GM21529 (cell line): Measurements from ENCODE around the gene CISH.

Experiments used
- ATAC-seq: cut with Tn5 transposase; IDR thresholded peaks from one replicate; pipeline ENCODE4 v1.9.1; 2021; ENCODE audit not compliant: unreplicated experiment

The CISH gene

DNA sequence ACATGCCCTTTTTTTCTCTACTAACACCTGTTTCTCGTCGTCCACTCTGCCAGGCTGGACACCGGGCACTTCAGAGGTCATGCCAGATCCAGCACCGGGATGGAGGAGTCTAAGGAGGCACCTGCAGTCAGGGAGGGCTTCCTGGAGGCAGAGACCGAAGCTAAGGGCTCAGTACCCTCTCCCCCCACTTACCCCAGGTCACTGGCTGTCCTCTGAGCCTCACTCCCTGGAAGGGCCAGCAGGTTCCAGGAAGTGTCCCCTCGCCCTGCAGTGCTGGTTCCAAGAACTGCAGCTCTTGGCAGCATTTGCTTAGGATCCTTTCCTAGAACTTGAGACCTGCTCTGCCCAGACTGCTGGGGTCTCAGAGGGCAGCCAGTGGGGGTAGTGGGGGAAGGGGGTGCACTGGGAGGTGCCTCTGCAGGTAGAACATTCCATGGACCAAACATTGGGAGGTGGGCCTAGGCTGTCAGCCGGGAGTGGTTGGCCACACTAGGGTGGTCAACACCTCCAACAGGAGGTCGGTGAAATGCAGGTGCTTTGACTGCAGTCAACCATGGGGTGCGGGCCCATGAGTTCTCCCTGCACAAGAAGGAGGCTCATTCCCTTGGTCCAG is 11.3 kb downstream of the CISH start:
- no peak for ATAC-seq

DNA sequence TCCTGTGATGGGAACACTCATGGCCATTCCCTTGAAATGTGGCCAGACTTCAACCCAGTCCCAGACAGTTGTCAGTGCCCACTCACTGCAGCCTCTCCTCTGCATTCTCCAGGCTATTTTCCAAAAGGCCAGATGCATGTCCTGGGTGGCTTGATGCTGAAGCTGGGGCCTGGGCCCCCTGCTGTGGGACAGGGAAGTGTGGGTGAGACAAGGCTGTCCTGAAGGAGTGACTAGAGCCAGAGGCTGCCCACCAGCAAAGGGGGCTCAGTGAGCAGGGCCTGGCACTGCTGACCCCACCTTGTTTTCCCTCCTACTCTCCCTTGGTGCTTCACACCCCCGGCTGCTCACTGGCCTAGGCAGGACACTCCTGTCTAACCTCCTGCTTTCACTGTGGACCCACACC is 11.9 kb downstream of the CISH start:
- ATAC-seq, result no peak

DNA sequence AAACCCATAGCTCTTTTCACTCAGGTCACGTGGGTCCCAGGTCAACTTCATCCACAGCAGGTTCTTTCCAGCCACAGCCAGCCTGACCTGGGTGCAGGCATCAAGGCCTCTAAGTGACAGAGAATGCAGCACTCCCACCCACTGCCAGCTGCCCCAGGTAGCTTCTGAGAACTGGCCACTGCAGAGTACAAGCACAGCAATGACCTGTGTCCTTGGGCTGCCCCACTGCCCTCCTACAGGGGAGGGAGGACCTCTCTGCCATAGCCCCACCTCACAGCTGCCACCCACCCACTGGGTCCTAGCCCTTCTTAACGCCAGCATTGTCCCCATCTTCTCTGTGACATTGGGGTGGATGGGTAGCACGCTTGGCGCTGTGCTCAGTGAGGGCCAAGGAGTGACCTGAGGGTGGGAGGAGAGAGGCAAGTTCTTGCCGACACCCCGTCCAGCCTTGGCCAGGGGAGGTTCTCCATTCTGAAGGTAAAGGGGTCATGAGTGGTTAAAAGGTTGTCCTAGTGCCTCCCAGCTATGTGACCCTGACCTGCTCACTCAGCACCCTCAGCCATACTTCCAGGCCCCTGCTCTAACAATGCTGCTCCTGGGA is 12.4 kb downstream of the CISH start:
- no peak for ATAC-seq

DNA sequence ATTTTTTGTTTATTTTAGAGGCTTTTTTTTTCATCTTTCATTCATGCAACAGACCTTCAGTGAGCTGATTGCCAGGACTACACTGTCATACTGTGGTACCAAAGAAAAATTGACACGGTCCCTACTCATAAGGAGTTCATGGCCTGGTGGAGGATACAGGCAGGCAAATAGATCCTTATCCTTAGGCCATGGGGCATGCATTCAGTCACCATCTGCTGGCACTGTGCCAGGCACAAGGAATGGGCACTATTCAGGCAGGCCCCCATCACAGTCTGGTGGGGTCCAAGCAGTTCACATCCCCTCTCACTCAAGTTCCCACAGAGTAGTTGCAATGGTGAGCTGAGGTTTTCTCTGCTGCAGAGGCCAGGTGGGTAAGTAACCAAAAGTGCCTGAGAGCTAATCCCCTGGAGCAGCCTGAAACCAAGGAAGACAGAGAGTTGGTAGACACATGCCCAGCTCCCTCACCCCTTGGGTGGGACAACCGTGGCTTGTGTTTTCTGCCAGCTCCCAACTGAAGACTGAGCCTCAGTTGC is 17.3 kb downstream of the CISH start:
- no peak for ATAC-seq

DNA sequence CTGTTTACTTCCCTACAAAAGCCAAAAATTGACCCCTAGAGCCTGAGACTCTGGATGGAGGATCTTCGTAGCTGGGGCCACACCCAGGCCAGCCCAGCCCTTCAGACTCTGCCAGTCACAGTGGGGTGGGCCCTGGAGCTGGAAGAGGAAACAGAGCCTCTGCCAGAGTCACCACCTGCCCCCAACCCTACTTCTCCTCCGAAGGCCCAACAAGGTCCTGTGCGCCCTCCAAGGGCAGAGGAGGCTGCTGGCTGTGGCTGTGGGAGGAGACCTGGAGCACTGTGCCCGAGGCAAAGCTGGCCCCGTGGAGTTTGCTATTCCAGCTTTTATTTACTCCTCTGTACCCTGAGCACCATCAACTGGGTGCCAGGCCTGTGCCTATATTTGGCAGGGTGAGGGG is 19.0 kb downstream of the CISH start:
- ATAC-seq, result no peak

DNA sequence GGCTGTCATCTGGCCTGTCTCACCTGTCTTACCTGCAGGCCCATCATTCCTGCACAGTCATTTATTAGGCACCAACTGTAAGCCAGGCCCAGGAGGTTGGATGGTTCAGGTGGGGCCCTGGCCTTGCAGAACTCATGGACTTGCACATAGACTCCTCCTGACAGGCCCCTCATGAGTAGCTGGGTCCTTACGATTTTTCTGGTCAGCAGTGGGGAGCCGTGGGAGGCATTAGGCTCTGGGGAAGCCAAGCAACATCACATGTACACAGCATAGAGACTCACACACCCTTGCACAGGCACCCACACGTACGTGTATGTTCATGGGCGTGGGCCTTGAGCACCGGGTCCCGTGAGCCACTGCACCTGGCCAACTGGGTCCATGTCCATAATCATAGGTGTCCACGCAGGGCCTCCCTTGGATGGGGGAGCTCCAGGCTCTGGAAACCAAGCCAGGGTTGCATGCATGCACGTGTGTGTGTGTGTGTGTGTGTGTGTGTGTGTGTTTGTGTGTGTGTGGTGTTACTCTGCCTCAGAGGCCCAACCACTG is 20.3 kb downstream of the CISH start:
- ATAC-seq, result peak; percentile 8

DNA sequence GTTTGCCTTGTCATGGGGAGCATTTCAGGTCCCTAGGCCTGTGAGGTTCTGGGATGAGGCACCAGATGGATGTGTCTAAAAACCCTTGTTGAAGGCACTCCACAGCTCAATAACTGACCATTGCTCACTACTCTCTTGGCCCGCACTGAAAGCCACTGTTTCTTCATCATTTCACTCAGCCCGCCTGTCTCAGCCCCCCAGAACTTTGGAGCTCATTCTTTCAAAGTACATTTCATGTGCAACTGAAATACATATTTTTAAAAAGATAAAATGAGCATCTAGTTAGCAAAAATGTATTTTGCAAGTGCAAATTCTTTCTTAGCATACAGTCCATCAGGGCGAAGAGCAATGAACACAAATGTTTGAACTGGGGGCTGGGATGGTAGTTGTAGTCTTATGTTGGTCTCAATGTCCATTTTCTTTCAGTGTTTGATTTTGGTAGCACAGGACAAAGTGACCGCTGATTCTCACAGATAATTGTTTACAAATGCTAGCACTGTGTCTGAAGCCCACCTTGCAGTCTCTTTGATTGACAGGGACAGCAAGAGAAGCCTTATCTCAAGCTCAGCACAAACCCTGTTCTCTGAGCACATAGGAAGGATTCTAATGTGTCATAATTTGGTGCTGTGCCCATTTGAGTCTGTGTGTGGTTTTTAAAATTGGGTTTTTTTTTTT is 22.7 kb downstream of the CISH start:
- ATAC-seq, result no peak

DNA sequence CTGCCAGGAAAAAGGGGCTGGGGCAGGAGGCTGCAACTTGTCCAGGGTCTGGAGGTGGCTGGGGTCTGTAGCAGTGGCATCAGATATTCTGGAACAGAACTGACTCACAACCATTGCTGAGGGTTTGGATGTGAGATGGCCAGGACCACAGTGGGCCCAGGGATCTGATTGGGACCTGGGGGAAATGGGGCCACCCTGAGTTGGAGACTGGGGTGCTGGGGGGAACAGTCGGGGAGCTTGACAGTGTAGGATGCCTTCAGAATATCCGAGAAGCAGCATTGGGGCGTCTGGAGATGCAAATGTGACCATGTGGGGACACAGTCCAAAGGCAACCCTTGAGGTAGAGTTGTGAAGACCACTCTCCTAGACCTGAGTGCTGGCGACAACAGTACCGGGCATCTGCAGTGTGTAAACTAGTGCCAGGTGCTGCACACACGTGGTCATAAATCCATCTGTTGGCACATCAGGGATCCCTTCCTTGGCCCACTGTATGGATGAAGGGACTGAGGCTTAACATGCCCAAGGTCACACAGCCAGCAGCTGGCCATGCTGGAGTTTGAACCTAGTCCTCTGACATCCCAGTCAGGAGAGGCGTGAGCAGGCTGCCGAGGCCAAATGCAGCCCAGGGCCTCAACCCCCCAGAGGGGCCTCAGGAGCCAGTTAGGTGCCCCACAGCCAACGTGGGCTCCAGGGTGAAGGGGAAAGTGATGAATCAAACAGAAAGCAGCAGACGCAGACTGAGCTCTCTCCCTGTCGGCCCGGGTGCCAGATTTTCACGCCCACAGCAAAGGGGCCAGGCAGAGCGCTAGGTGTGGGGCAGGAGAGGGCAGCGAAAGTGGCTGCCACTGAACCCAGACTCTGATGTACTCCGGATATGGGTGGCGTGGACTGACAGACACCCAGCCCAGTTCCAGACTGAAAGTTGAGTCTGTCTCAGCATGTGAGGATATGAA is 23.5 kb downstream of the CISH start:
- peak; percentile 41 for ATAC-seq

DNA sequence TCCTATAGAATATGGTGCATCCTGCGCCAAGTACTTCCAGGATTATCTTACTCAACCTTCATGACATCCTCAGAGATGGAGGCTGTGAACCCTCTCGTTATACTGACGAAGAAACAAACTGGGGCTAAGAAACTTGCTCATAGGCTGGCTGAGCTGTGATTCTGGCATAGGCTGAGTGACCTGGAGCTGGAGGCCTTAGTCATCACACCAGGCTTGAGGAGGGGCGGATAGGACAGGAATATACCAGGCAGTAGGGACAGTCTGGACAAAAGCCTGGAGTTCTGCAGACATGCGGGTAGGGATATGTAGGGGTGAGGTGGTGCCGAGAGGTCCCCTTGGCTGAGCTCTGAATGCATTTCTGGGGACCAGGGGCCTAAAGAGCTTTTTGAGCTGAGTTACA is 24.2 kb downstream of the CISH start:
- no peak for ATAC-seq

DNA sequence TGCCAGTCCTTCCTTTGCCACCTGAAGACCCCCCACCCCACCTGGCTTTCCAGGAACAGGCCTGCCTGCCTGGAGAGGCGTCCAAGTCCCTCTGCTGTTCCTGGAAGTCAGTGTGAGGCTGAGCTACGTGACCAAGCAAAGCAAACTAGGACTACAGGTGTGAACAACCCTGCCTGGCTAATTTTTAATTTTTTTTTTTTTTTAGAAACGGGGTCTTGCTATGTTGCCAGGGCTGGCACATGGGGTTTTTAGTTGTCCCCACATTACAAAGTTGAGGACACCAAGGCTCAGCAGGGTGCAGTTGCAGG is 24.9 kb downstream of the CISH start:
- no peak for ATAC-seq

DNA sequence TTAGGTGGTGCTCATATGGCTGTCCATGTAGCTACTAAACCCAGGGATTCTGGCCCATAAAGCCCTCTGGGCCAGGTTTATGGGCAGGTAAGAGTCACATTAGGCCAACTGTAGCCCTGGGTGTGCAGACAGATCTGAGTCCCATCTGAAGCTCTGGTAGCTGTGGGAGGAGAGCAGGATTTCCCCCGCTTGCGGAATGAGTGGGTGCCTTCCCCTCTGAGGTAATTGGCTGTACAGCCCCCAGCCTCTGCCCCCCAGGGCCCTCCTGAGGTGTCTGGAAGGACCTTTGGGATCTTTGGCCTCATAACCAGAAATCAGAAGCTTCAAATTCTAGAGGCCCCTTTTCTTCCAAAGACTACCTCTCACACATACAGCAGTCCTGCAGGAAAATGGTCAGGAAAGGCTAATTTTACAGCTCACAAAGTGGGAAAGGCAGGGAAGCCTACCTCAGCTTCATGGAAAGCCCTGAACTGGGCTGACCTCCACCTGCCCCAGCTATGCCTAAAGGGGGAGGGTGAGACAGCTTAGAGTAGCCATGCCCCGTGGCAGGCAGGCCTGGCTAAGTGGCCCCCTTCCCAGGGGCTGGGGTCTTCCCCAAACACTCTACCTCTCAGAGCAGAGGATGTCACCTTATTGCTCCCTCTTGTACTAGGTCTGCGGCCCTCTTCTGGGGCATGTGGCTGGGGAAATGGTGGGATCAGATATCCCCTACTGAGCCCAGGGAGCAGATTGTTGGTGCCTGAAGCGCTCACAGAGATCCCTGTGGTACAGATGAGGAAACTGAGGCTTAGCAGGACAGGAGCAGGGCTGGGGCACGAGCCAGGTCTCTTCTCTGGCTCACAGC is 25.4 kb downstream of the CISH start:
- ATAC-seq, result no peak

DNA sequence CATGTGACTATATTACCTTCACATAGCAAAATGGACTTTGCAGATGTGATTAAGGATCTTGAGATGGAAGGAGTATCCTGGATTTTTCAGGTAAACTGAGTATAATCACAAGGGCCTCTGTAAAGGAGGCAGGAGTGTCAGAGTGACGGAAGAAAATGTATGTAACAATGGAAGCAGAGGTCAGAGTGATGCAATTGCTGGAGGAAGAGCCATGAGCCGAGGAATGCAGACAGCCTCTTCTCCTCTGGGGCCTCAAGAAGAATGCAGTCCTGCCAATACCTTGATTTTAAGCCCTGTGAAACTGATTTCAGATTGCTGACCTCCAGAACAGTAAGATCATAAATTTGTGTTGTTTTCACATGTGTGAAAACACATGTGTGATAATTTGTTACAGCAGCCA is 27.2 kb downstream of the CISH start:
- ATAC-seq, result no peak

DNA sequence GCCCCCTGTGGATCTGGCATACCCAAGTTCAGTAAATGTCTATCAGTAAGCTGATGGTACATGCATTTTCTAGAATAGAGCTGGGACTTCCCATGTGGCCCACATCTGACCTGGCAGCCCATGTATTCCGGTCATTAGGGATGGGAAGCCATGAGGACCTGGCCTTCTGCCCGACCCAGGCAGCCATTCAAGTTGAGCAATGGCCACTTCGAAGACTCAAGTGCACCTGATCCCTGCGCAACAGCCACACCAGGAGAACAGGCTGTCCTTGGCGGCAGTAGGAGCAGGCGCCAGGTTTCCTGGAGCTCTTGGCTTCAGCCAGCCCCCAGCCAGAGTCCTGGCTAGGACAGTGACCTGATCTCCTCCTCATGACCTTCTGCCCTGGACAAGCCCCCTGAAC is 27.7 kb downstream of the CISH start:
- no peak for ATAC-seq

DNA sequence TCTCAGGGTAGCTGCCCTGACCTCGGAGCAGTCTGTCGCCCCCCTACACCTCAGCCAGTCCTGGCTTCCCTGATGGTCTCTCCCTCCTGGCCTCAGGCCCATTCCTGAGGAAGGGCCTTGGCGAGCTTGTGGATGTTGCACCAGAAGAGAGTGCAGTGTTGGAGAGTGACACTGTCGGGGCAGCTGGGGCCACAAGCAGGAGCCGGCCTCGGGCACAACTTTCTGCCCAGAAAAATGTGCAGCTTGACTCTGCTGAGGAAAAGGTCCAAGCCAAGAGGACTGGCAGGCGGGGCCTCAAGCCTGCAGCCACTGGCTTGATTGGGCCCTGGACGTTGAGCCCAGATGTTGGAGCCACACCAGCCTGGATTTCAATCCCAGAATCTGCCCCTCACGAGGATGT is 29.5 kb downstream of the CISH start:
- ATAC-seq, result no peak

DNA sequence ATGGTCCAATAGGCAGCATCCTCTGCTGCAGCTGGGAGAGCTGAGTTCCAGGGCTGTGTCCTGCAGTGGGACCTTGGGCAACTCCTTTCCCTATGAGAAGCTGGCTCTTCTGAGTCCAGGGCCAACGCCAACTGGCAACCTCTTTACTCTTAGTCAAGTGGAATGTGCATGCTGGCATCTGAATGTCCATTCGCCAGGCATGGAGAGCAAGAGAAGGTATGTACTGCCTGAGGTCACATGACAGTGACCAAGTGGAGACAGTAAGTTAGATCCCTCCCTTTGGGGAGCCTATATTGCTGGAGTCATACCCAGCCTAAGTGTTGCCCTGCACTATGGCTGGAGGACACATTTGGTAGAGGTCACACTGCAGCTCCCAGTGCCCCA is 30.1 kb downstream of the CISH start:
- no peak for ATAC-seq

DNA sequence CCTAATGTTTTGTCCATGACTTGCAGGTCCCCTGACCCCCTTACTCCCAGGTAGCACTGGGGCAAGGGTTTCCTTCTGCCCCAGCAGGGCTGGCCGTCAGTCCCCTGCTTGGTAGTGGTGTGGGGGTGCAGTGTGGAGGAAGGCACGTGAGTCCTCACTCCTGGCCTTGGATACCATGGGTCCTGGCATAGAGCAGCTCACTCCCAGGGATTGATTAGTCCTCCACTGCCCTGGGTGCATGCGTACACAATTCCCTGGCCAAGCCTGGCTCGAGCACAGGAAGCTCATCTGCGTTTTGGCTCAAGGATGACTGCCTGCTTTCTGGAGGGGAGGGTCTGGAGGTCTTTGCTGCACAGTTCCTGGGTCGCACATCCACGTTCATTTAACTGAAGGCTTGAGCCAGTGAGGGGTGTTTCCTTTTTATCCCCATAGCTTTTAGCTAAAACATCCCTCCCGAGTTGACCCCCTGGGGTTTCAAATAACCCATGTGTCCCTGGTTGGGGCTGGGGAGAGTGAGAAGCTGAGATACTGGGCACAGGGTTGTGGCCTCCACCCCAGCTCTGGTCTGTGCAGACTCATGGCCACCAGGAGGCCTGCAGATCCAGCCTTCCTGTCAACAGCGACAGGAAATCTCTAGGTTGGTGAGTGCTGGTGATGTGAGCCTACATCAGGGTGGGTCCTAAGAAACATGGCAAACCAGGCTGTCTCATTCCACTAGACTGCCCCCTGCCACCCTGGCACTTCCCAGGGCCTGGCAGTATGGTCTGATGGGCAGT is 30.7 kb downstream of the CISH start:
- no peak for ATAC-seq

DNA sequence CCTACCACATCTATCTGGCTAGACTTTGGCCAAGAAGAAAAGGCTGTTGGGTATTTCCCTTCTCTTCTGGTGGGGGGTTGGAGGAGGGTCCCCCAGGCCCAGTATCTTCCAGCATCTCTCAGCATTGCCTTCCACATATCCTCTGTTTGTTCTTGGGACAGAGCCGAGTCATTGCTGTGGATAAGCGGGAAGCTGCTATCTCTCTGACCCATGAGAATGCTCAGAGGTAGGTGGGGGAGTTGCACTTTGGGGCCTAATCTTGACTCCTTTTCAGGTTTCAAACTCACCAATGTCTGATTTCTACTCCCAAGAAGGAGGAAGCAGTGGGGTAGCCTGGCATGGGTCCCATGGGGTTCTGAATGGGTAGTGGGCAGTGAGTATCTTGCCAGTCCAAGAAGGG is 34.2 kb downstream of the CISH start:
- no peak for ATAC-seq

DNA sequence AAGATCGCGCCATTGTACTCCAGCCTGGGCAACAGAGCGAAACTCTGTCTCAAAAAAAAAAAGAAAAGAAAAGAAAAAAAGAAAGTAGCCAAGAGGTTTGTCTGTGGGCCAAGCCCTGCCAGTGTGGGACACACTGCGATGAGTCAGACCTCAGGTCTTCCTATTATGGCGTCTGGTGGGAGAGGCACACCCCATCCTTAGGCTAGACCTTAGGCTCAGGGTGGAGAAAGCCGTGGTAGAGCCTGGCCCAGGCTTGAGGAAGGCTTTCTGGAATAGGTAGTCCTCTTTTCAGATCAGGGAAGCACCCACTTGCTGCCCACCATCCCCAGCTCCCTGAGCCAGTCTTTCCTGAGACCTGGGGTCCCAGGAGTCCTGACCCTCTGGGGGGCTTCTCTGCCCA is 36.2 kb downstream of the CISH start:
- no peak for ATAC-seq

DNA sequence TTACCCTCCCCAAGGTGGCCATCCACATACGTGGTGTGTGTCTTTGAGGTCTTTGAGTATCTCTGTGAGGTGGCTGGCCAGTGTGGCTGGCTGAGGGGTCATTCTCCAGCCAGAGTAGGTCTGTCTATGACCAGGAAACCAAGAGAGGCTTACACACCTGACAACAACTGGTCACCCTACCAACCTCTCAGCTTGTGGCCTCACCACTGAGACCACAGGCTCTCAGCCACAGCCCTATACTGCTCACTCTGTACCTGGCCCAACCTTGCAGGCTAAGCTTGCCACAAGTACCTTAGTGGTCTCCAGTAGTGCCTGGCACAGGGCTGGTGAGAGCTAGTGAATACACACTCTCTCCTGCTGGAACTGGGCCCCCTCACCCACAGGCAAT is 37.1 kb downstream of the CISH start:
- ATAC-seq, result no peak
